ENCODE data around the gene RCBTB1.

The RCBTB1 gene

DNA sequence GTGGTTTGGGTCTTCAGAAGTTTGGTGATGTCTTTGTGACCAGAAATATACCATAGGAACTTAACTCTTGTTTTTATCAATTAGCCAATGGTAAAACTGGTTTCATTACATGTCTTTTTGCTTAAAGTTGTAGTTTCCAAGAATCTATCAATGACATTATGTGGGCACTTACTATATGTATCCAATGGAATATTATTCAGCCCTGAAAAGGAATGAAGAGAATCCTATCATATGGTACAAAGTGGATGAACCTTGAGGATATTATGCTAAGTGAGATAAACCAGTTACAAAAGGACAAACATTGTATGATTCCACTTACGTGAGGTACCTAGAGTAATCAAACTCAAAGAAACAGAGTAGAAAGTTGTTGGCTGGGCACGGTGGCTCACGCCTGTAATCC is 26.4 kb downstream of the RCBTB1 start:
- Mint-ChIP-seq H3K36me3 (peaks cover 49 to 51% of the 10 kb centered on the region in 2 donors), H3K9me3 (peaks cover 0 to 2% of the 10 kb centered on the region in 2 donors), H3K4me1 (peaks cover 2 to 14% of the 10 kb centered on the region in 2 donors), H3K27me3 (no peaks in the 10 kb centered on the region), H3K4me3 (no peak overlapping the region), H3K27ac (no peak overlapping the region)
- no peak for ATAC-seq (replicated peaks)
- DNase-seq = no peak

DNA sequence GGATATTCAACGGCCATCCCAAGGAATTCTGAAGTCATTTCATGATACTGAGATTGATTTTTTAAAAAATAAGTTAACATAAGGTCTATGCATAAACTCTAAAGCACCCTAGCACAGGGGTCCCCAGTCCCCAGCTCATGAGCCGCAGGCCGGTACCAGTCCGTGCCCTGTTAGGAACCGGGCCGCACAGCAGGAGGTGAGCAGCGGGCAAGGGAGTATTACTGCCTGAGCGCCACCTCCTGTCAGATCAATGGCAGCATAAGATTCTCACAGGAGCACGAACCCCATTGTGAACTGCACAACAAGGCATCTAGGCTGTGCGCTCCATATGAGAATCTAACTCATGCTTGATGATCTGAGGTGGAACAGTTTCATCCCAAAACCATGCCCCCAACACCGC is 31.0 kb downstream of the RCBTB1 start:
- Mint-ChIP-seq H3K27me3 (no peaks in the 10 kb centered on the region), H3K9me3 (peaks cover 0 to 2% of the 10 kb centered on the region in 2 donors), H3K4me3 (no peak overlapping the region), H3K36me3 (peaks cover 53 to 58% of the 10 kb centered on the region in 2 donors), H3K4me1 (peaks cover 3 to 18% of the 10 kb centered on the region in 2 donors), H3K27ac (no peak overlapping the region)
- DNase-seq = no peak
- ATAC-seq (replicated peaks) = no peak

DNA sequence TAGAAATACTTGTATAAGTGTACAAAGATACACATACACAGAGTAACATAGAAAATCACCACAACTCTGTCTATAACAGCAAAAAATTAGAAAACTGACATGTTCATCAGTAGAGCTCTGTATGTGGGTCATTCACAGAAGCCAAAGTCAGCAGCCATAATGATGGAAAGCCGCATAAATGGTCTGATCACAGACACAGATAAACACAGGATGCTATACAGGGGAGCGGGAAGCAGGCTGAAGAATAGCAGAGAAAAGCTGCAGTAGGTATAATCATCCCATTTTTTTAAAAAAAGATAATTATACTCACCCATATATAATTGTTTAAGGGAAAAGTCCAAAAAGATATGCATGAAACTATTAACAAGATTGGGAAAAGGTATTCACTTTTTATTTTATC is 31.5 kb downstream of the RCBTB1 start:
- no peaks in the 10 kb centered on the region for H3K9me3 Mint-ChIP-seq
- H3K36me3 Mint-ChIP-seq = peaks cover 51 to 57% of the 10 kb centered on the region in 2 donors
- no peaks in the 10 kb centered on the region for H3K27me3 Mint-ChIP-seq
- H3K27ac Mint-ChIP-seq = peak overlapping the region; percentile 16
- ATAC-seq (replicated peaks) = no peak
- no peak for DNase-seq
- no peak overlapping the region for H3K4me3 Mint-ChIP-seq
- peaks cover 3 to 18% of the 10 kb centered on the region in 2 donors for H3K4me1 Mint-ChIP-seq

DNA sequence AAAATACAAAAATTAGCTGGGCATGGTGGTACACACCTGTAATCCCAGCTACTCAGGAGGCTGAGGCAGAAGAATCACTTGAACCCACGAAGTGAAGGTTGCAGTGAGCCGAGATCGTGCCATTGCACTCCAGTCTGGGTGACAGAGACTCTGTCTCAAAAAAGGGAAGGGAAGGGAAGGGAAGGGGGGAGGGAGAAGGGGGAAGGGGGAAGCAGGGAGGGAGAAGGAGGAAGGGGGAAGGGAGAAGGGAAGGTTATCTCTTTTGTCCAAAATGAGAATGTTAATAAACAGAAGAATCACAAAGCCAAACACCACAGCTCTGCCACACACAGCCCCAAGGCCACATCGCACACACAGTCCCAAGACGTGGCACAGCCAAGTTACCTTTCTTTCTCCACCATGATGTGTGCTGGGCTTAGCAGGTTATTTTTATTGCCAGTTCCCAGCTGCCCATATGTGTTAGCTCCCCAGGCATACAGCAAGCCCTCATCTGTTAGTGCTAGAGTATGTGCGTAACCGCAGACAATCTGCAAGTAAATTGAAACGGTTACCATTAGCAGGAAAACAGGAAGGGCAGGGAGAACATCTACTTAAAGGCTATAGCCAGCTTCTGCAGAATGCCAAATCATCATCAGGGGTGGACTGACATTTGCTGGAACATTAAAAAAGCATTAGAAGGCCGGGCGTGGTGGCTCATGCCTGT is 34.3 kb downstream of the RCBTB1 start:
- peaks cover 4 to 19% of the 10 kb centered on the region in 2 donors for H3K4me1 Mint-ChIP-seq
- peak overlapping the region; percentile 20 for H3K27ac Mint-ChIP-seq
- H3K36me3 Mint-ChIP-seq = peaks cover 43 to 59% of the 10 kb centered on the region in 2 donors
- no peaks in the 10 kb centered on the region for H3K27me3 Mint-ChIP-seq
- H3K9me3 Mint-ChIP-seq = no peaks in the 10 kb centered on the region
- DNase-seq (no peak), ATAC-seq (replicated peaks) (peak in 1 of 2 donors; percentile 53)
- peak overlapping the region in 1 of 2 donors; percentile 54 for H3K4me3 Mint-ChIP-seq

DNA sequence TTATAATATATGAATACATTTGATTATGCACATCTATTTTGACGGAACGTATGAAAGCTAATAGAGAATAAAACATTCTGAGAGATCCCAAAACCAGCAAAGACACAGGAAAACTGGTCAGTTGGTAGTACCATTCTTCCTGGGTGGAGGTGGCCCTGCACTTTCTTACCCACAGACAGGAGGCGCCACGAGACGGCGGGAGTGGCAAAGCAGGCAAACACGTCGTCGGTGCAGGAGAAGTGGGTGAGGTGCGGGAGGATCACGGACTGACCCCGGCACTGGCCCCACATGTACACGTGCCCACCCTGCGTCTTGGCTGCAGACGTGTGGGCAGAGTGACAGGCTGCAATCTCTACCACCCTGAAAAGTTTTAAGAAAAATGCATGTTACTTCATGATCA is 36.1 kb downstream of the RCBTB1 start:
- H3K27ac Mint-ChIP-seq = no peak overlapping the region
- no peaks in the 10 kb centered on the region for H3K27me3 Mint-ChIP-seq
- H3K9me3 Mint-ChIP-seq = no peaks in the 10 kb centered on the region
- peaks cover 4 to 22% of the 10 kb centered on the region in 2 donors for H3K4me1 Mint-ChIP-seq
- H3K4me3 Mint-ChIP-seq = no peak overlapping the region
- ATAC-seq (replicated peaks) = no peak
- DNase-seq = no peak
- H3K36me3 Mint-ChIP-seq = peaks cover 48 to 59% of the 10 kb centered on the region in 2 donors

DNA sequence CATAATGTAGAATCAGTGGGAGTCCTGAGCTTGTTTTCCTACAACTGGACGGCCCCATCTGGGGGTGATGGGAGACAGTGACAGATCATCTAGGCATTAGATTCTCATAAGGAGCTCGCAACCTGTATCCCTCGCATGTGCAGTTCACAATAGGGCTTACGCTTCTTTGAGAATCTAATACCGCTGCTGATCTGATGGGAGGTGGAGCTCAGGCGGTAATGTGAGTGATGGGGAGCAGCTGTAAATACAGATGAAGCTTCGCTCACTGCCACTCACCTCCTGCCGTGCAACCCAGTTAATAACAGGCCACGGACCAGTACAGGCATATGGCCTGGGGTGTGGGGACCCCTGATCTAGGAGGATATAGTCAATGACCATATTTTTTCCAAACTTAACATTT is 38.8 kb downstream of the RCBTB1 start:
- no peak overlapping the region for H3K27ac Mint-ChIP-seq
- H3K27me3 Mint-ChIP-seq = no peaks in the 10 kb centered on the region
- H3K4me3 Mint-ChIP-seq = no peak overlapping the region
- peaks cover 40 to 47% of the 10 kb centered on the region in 2 donors for H3K36me3 Mint-ChIP-seq
- H3K9me3 Mint-ChIP-seq = no peaks in the 10 kb centered on the region
- H3K4me1 Mint-ChIP-seq = peaks cover 5 to 17% of the 10 kb centered on the region in 2 donors
- ATAC-seq (replicated peaks) (no peak), DNase-seq (no peak)

DNA sequence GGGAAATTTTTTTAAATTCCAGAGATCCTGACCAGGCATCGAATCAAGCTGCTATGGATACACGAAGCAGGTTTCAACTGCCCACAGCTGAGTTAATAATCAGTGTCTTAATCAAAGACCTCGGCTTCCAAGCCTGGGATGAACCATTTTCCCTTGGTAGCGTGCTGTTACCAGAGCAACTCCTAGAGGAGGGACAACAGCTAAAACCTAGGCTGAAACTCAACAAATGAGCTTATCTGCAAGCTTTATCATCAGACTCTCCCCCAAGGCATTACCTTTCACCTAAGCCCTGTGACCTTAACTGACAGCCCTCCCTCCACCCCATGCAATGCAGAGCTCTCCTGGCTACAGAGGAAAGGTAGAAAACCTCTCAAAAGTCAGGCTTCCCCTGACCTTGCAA is 39.7 kb downstream of the RCBTB1 start:
- DNase-seq = no peak
- Mint-ChIP-seq H3K27ac (no peak overlapping the region), H3K4me3 (no peak overlapping the region), H3K9me3 (no peaks in the 10 kb centered on the region), H3K27me3 (no peaks in the 10 kb centered on the region), H3K36me3 (peaks cover 35 to 44% of the 10 kb centered on the region in 2 donors), H3K4me1 (peaks cover 5 to 15% of the 10 kb centered on the region in 2 donors)
- peak in 1 of 2 donors; percentile 36 for ATAC-seq (replicated peaks)

DNA sequence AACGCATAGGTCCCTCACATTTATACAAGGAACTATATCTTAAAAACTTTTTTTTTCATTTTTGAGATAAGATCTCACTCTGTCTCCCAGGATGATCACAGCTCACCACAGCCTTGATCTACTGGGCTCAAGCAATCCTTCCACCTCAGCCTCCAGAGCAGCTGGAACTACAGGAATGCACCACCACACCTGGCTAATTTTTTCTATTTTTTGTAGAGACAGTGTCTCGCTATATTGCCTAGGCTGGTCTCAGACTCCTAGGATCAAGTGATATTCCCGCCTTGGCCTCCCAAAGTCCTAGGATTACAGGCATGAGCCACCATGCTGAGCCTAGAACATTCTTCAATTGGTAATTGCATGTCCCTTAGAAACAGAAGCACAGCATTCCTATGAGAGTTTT is 41.7 kb downstream of the RCBTB1 start:
- DNase-seq (no peak), ATAC-seq (replicated peaks) (no peak)
- Mint-ChIP-seq H3K27ac (no peak overlapping the region), H3K4me1 (peaks cover 17 to 31% of the 10 kb centered on the region in 2 donors), H3K9me3 (no peaks in the 10 kb centered on the region), H3K36me3 (peaks cover 32 to 42% of the 10 kb centered on the region in 2 donors), H3K4me3 (no peak overlapping the region), H3K27me3 (no peaks in the 10 kb centered on the region)

DNA sequence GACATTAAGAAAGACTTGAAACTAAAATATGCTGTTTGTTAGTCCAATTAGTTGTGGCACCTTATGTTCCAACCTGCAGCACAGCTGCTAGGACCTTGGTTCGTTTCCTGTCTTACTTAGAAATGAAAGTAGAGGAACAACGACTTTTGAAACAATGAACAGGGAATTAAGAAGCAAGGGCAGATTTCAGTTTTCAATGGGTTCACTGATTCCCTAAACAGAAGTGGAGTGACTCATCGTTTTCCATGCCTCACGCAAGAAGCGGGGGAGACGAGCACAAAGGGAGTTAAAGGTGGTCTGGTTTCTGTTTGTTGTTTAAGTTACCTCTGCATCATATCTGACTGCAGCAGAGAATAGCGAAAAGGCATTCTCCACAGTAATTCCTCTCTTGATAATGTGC is 44.8 kb downstream of the RCBTB1 start:
- Mint-ChIP-seq H3K9me3 (no peaks in the 10 kb centered on the region), H3K36me3 (peaks cover 39 to 45% of the 10 kb centered on the region in 2 donors), H3K4me3 (peak overlapping the region; percentile 53 to 69), H3K27me3 (no peaks in the 10 kb centered on the region), H3K4me1 (peaks cover 19 to 41% of the 10 kb centered on the region in 2 donors), H3K27ac (peak overlapping the region; percentile 68)
- no peak for DNase-seq
- peak; percentile 44 to 54 for ATAC-seq (replicated peaks)

DNA sequence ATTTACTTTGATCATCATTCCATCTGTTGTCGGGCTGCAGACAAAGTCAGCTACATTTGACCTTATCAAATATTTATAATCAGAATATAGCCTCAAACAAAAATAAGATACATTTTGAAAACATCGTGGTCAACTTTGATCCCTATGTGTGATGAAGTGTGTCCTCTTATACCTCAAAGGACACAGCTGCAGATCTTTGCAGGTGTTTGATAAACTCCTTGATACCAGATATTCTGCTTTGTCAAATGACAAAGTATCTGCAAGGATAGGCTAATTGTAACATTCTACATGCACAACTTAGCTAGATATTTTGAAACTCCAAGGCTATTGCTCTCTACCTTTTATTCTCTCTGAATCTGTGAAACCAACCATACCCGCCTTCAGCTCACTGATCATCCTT is 45.6 kb downstream of the RCBTB1 start:
- H3K9me3 Mint-ChIP-seq = no peaks in the 10 kb centered on the region
- peak overlapping the region; percentile 68 for H3K27ac Mint-ChIP-seq
- H3K4me1 Mint-ChIP-seq = peaks cover 21 to 49% of the 10 kb centered on the region in 2 donors
- H3K4me3 Mint-ChIP-seq = peak overlapping the region in 1 of 2 donors; percentile 53
- H3K36me3 Mint-ChIP-seq = peaks cover 35 to 48% of the 10 kb centered on the region in 2 donors
- DNase-seq (no peak), ATAC-seq (replicated peaks) (peak; percentile 22 to 47)
- H3K27me3 Mint-ChIP-seq = no peaks in the 10 kb centered on the region

DNA sequence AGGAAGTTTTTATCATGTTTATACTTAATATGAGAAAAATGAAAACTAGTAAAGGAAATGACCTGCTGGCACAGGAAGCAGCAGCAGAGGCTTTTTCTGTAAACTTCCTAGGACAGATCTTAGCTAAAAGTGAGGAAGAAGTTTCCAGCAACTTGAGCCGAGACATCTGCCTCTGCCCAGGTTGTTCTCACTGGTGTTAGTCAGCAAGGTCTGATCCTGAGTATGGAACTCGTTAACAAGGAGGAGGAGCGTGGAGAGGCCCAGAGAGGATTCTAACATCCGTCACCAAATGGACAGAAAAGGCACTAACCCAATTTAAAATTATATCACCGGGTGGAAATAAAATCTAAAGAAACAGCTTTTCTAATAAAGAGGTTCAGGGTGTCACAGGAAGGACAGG is 46.0 kb downstream of the RCBTB1 start:
- DNase-seq (no peak), ATAC-seq (replicated peaks) (no peak)
- Mint-ChIP-seq H3K4me3 (peak overlapping the region; percentile 2 to 31), H3K9me3 (no peaks in the 10 kb centered on the region), H3K27me3 (no peaks in the 10 kb centered on the region), H3K4me1 (peaks cover 23 to 53% of the 10 kb centered on the region in 2 donors), H3K36me3 (peaks cover 33 to 47% of the 10 kb centered on the region in 2 donors), H3K27ac (peak overlapping the region; percentile 70)

DNA sequence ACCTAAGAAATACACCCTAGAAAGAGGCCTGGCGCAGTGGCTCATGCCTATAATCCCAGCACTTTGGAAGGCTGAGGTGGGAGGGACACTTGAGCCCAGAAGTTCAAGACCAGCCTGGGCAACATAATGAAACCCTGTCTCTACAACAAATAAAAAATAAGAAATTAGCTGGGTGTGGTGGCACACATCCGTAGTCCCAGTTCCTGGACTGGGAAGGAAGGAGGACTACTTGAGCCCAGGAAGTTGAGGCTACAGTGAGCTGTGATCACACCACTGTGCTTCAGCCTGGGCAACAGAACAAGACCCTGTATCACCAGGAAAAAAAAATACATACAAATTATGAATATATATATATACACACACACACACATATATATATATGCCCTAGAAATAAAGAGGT is 47.0 kb downstream of the RCBTB1 start:
- Mint-ChIP-seq H3K27ac (no peak overlapping the region), H3K9me3 (no peaks in the 10 kb centered on the region), H3K4me1 (peaks cover 31 to 62% of the 10 kb centered on the region in 2 donors), H3K27me3 (no peaks in the 10 kb centered on the region), H3K4me3 (no peak overlapping the region), H3K36me3 (peaks cover 40 to 54% of the 10 kb centered on the region in 2 donors)
- DNase-seq (no peak), ATAC-seq (replicated peaks) (no peak)

DNA sequence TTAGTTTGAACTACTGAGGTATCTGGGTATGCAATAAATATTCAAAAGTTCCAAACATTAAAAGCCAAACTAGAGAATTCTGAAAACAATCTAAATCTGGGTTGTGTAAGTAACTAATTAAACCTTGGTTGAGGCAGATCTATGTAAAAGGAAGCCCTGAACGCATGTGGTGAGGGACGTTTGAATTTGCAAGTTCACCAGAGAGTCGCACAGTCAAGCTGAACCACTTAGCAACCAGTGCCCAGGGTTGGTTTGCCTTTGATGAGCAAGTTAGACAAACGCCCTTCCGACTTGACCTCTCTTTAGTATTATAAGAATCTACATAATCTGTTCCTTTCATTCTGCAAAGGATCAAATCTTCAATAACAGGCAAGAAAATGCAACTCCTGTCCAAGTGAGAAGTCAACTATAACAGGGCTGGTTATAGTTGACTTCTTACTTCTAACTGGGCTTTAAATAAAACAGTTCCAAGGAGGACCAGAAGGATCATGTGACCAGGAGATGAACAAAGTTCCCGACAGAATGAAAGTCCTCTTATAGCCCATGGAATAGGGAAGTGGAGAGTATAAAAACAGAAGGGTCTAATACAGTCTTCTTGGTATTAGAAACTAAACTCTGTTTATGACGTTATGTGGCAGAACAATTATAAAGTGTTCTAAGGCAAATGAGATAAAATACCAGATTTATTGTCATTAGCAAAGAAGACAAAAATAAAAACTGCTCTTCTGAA is 49.0 kb downstream of the RCBTB1 start:
- DNase-seq = no peak
- Mint-ChIP-seq H3K36me3 (peaks cover 48 to 60% of the 10 kb centered on the region in 2 donors), H3K4me1 (peaks cover 39 to 73% of the 10 kb centered on the region in 2 donors), H3K4me3 (no peak overlapping the region), H3K27me3 (no peaks in the 10 kb centered on the region), H3K27ac (peak overlapping the region; percentile 31), H3K9me3 (no peaks in the 10 kb centered on the region)
- peak; percentile 38 to 53 for ATAC-seq (replicated peaks)

DNA sequence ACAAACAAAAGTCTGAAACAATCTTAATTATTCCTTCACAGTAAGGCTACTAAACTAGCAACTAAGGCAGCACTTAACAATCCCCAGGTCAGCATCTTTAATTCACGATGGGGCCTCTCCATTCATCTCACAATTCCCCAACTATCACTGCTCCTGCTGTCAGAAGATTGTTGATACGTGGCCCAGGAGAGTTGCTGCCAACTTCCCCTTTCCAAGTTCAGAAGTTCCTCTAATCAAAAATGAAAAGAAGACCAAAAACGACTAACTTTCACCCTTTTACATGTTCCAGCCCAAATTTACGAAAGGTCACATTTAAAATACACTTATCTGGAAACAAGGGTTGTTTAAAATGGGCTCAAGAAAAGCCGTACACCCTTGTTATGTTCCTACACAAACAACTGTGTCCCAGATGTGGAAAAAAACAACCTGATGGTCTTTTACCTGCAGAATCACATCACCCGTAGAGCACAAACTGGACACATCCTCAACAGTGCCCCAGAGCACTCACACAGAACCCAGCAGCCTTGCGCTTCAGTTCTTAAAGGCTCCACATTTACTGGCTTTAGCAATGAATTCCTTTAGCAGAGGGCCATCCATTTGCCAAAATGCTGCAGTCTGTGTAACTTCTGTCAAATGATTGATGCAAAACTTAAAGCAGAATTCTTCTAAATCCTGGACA is 51.6 kb downstream of the RCBTB1 start:
- Mint-ChIP-seq H3K4me1 (peaks cover 36 to 76% of the 10 kb centered on the region in 2 donors), H3K4me3 (peak overlapping the region; percentile 70 to 72), H3K9me3 (no peaks in the 10 kb centered on the region), H3K27ac (peak overlapping the region; percentile 93), H3K27me3 (no peaks in the 10 kb centered on the region), H3K36me3 (peaks cover 50 to 60% of the 10 kb centered on the region in 2 donors)
- DNase-seq (peak; percentile 9), ATAC-seq (replicated peaks) (peak; percentile 49 to 61)
